Stimulated activated CD4-positive, alpha-beta T cell treated with anti-CD3 and anti-CD28 coated beads, Interleukin-2, amount 100 ng/mL, for 24 hours (primary cell): ENCODE data around the gene PGS1.

Experiments used
- DNase-seq, 2 donors: peaks; one replicate each; pipeline ENCODE4 v3.0.0-alpha.2; 2020

Gene PGS1

DNA sequence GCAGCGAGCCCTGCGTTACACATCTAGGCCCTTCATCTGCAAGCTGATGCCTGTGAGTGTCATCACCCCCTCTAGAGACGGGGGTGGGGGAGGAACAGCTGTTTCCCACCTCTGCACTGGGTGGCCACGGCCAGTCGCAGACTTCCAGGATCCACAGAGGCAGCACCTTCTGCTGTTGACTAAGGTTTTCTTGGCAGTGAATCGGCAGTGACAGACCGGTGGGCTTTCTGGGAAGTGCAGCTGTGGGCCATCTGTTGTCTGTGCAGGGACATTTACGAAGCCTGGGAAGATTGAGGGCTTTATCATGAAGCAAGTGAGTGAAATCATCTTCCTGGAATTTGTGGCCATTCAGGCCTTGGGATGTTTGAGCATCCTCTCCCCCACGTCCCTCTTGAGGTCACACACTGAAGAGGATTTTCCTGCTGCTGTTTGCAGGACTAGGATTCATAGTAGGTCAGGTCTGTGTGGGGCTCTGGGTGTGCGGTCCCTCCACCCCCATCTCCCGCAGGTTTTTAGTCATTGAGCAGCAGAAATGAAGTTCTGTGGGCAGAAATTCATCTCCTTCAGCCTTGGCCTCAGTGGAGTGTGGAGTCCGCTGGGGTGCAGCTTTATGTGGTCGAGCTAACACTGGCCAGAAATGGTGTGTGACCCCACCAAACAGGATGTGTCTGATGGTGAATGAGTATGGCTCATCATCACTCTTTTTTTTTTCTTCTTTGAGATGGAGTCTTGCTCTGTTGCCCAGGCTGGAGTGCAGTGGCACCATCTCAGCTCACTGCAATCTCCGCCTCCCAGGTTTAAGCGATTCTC, 12.0 kb downstream of the PGS1 start:
- DNase-seq, result no peak

DNA sequence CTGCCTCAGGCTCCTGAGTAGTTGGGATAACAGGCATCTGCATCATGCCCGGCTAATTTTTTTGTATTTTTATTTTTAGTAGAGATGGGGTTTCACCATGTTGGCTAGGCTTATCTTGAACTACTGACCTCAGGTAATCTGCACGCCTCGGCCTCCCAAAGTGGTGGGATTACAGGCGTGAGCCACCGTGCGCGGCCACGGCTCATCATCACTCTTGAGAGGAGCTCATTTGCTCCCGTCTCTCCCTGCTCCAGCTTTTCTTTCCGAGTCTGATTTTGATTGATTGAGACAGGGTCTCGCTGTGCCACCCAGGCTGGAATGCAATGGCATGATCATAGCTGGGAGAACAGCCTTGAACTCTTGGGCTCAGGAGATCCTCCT, 12.6 kb downstream of the PGS1 start:
- DNase-seq, result no peak

DNA sequence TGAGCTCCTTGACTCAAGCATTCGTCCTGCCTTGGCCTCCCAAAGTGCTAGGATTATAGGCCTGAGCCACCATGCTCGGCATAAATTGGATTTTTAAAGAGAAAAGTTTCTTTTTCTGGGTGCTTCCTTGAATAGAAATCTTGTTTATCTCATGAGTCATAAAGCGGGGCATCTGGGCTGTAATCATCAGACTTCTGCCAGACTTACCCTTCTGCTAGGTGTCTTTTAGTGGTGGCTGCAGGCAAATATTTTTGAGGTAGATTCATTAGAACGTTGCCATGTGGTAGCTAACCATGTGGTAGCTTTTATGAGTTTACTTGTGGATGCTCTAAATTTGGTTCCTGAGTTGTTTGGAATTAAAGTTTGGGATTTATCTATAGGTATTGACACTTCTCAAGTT, 13.4 kb downstream of the PGS1 start:
- DNase-seq, result no peak

DNA sequence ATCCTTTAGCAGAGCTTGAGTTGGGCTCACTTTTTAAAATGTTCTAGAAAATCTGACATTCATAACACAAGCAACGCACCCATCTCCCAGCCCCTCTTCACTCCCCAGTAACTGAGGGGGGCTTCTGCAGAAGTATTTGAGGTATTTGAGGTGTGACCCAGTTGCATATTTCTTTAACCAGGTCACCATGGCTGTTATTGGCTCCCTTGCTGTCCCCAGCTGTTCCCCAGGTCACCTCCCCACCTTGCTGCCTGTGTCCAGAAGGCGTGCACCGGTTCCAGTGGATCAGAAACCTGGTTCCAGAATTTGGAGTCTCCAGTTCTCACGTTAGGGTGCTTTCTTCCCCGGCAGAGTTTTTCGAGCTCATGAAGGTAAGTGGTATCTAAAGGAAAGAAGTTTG, 13.8 kb downstream of the PGS1 start:
- no peak for DNase-seq

DNA sequence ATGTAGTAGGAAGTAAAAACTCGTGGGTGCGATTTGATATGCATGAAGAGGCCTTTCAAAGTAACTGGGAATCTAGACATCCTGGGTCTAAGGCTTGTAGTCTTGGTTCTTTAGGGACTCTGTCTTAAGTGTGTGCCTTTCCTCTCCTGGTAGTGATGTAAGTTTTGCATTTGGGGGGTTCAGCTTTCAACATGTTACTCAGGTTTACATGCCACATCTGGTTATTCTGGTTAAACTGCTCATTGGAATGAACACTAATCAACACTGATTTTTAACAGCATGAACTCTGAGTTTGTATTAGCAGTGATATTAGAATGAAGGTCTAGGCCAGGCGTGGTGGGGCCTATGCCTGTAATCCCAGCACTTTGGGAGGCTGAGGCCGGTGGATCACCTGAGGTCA, 15.1 kb downstream of the PGS1 start:
- DNase-seq, result no peak

DNA sequence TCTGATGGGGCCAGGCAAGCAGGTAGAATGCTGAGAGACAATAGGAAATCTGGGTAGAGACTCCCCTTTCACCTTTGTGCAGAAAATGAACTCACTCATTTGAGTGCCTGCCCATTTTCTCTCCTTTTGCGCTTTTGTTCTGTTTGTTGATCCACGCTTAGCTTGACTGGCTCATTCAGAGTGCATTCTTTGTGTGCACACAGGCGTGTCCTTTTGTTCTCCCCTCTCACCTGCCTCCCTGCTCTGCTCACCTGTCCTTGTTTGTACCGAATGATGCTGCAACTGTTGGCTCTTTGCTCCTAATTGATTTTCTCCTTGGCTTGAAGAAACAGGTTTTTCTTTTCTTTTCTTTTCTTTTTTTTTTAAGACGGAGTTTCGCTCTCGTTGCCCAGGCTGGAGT, 15.8 kb downstream of the PGS1 start:
- no peak for DNase-seq

DNA sequence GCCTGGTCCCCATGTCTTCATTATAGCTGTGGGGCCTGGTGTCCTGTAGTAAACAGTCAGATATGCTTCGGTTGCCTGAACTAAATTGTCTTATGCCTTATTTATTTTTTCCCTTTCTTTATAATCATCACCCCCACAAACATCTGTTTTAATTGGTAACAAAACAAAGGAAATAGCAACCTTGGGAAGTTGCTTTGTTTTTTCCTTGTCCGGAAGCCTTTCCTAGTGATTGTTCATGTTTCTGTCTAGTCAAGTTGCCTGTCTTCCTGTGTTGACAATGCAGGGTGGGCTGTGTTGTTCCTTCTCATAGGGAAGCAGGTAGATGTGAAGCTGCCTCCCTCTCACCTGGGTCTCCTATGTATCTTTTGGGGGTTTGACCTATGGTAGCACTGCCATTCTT, 16.7 kb downstream of the PGS1 start:
- no peak for DNase-seq

DNA sequence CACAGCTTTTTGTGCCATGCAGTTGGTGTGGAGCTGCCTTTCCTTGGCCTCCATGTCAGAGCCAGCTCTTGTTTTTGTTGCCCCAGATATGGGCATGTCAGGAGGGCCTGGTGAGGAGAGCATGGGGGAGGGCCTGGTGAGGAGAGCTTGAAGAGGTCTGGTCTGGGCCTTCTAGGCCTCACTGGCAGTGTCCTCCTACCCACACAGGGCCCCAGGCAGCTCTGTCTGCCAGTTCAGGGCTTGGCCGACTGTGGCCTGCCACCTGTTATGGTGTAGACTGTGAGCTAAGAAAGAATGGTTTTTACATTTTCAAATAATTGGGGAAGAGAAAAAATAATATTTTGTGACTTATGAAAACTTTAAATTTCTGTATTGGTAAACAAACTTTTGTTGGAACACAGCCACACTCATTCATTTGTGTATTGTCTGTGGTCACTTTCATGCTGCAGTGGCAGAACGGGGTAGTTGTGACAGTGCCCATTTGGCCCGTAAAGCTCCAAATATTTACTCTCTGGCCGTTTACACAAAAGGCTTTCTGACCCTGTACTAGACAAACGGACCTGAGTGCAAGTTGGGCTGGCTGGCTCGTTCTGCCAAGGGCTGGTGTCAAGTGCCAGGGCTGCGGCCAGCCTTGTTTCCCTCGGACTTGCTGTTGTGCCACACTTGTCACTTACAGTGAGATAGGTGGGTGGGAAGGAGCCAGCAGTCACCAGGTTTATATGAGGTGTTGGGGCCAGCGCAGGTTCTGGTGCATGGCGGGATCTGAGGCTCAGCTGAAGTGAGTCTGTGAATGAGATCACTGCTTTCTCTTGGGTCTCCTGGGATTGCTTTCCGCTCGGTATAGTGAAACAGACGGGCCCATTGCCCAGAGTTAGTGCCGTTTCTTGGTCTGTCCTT, 18.2 kb downstream of the PGS1 start:
- DNase-seq, result no peak

DNA sequence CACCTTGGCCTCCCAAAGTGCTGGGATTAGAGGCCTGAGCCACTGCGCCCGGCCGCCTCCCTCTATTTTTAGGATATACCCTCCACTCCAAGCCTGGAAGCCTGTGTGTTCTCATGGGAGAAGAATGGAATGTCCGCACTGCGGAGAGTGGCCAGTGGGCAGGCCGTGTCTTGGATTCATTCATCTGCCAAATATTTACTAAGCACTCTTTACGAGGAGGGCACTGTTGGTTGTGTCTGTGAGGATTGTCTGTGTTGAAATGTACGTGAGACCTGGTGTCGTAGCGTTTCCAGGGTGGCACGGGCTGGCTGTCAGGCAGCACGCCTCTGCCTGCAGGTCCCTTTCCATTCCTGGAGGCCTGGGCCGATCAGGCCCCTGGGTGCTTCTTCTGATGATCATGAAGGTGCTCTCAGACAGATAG, 19.2 kb downstream of the PGS1 start:
- DNase-seq, result no peak

DNA sequence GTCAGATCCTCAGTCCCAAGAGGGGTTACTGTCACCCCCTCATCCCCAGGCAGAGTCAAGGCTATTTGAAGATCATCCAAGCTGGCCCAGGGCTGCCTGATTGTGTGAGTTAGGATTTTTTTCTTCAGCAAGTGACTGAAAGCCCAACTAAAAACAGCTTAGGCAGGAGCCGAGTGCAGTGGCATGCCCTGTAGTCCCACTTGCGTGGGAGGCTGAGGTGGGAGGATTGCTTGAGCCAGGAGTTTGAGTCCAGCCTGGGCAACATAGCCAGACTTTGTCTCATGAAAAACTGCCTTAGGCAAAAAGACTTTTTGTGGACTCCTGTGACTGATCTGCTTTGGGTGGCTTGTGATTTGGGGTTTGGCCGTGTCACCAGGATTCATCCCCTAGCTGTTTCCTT, 19.9 kb downstream of the PGS1 start:
- DNase-seq, result no peak

DNA sequence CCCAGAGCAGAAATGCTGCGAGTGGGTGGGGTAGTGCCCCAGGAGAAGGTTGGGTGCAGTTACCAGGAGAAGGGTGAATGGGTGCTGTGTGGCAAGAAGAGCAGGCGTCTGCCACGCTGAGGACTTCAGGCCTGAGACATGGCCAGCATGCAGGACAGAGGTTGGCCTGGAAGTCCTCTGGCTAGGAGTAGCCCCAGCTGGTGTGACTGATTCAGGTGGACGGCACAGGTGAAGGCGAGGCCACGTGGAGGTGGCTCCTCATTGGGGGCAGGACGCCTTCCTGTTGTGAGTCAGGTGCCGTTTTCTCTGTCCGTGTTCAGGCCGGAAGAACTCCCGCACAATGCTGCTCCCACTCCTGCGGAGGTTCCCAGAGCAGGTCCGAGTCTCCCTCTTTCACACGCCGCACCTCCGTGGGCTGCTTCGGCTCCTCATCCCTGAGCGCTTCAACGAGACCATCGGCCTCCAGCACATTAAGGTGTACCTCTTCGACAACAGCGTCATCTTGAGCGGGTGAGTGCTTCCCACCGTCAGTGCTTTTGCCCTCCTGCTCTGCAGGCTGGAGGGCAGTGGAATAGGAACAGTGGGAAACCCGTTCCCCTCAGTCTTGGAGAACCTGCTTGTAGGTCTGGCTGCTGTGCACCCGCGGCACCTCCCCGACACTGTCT, 20.7 kb downstream of the PGS1 start:
- no peak for DNase-seq

DNA sequence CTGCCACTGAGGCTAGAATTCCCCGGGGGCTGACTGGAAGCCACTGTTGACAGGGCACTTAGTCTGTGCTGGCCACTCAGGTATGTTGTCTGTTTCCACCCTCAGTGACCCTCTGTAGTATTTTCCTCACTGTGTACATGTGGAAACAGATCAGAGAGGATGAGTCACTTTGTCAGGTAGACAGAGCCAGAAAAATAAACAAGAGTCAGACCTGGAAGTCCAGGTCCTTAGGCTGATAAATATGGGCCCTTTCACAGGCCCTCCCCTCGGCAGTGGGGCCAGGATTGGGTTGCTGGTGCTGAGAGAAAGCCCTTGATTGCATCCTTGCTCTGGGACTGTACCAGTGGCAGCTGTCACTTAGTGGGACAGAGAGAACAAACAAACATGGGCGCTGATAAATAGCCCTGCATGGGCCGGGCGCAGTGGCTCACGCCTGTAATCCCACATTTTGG, 21.3 kb downstream of the PGS1 start:
- no peak for DNase-seq

DNA sequence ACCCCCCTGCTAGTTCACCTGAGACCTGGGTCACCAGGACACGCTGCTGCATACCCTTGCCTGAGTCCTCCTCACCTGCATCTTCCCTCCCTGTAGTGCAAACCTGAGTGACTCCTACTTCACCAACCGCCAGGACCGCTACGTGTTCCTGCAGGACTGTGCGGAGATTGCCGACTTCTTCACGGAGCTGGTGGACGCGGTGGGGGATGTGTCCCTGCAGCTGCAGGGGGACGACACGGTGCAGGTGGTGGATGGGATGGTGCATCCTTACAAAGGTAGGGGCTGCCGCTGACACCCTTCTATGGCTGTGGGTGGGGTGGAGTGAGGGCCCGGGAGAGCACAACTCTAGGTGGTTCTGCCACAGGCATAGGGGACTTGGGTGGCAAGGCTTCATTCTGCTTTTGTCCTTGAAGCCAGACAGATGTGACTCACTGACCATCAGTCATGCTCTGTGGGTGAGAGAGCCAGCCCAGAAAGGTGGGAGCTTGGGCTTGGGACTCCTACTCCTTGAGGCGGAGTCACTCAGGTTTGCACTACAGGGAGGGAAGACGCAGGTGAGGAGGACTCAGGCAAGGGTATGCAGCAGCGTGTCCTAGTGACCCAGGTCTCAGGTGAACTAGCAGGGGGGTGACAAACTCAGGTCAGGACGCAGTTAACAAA, 22.3 kb downstream of the PGS1 start:
- DNase-seq, result no peak

DNA sequence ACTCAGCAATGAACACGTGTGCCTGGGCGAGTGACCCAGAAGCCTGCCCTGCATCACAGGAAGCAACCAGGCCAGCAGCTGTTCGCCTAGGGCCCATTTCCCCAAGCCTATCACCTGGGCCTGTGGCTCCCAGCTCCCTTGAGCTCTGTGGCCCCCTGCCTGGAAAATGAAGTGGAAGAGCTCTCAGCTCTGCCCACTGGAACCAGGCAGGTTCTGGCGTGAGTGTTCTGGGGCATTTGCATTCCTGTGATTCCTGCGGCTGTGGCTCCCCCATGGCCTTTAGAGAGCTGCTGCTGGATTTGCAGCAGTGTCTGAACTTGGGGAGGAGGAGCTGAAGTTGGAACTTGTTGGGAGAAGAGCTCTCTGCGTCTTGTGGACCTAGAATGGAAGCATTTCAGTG, 22.8 kb downstream of the PGS1 start:
- no peak for DNase-seq

DNA sequence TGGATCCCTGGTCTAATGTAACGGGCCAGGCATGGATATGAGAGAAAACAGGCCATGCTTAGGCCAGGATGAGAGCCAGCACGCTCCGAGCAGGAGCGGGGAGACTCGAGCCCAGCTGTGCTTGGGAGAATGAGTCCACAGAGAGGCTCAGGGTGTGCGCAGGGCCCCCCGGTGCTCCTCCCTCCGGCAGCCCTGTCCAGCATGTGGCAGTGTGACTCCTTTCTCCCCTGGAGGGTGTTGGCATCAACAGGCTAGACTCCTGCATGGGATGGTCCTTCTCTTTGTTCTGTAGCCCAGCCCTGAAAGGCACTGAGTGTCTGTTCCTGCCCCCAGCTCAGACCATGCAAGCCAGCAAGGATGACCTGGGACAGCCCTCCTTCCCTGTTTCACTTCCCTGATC, 23.4 kb downstream of the PGS1 start:
- DNase-seq, result no peak

DNA sequence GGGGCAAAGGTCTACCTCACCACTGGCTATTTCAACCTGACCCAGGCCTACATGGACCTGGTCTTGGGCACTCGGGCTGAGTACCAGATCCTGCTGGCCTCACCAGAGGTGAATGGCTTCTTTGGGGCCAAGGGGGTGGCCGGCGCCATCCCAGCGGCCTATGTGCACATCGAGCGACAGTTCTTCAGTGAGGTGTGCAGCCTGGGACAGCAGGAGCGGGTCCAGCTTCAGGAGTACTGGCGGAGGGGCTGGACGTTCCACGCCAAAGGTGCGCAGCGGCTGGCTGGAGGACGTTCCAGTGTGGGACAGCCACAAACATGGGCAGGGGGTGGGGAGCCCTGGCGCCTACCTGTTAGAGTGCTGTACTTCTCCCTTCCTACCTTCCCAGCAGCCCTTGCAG, 25.4 kb downstream of the PGS1 start:
- DNase-seq, result no peak

DNA sequence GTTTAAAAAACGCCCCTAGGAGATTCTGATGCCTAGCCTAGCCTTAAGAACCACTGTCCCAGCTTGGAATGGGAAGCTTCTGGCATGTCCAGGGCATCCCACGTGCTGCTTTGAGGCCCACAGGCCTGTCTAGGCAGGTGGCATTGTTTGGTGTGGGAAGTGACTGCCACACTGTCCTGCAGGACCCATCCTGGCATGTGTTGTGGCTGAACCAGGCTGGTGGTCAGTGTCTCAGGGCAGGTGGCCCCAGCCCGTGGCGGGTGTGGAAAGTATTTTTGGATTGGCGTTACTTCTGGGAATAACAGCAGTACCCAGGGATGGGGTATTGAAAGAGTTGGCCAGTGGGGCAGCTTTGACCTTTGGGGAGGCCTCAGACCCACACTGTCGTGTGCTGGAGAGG, 27.9 kb downstream of the PGS1 start:
- DNase-seq, result no peak

DNA sequence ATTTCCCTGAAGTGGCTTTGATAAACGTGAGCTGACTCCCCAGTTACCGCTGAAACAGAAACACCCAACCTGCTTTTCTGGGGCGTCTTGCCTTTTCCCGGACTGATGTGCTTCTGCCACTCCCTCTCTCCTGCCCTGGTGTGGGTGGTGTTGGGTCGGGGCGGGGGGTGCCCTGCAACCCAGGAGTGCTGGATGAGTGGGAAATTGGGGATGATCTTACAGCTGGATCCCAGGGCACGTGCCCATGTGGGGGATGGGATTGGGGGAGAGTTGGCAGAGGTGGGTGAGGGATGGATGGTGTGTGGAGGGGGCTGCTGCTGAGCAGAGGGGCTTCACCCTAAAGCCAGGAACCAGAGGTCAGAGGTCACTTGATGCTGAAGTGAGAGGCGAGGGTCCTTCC, 28.5 kb downstream of the PGS1 start:
- no peak for DNase-seq

DNA sequence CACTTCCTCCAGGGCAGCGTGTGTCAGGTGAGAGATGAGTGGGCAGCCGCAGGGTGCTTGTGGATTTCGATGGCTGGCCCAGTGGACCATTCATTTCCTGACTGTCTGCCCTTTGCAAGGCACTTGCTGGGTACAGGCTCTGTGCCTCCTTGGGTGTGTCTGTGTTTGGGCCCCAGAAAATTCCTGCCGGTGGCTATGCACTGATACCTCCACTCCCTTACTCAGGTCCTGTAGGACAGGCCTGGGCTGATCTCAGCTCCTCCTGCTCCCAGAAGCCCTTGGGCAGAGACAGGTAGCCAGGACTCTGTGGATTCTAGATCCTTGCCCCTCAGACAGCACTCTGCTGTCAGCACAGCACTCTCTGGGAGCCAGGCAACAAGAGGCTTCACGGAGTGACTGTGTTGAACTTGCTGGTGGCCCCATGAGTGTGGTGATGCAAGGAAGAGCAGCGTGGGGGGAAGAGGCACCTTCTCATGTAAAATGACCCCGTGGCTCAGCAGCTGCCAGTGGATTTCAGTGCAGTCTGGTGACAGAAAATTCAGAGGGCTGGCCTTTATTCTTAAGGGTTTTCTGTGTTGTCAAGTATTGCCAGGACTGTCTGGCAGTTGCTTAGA, 29.0 kb downstream of the PGS1 start:
- DNase-seq, result no peak

DNA sequence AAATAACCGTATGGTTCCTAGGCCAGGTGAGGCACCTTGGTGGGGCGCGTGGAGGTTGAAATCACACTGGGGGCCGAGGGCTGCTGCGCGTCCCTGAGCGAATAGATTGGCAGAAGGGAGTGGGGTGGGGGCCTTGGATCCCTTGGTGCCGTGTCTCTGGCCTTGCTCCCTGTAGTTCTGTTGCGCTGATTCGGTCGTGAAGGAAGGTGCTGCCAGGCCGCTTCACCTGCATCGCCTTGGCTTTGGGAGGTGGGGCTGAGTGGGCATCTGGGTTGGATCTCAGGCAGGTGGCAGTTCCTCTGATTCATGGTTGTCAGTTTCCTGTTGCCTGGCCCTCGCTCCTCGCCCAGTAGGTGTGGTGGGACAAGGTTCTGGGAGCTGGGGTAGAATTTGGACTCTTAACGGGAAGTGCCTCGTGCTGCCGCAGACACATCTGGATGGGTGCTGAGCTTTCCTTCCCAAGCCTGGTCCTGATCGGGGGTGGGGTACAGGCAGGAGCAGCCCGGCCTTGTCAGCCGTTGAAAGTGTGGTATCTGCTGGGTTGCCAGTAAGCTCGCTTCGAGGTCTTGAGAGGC, 30.1 kb downstream of the PGS1 start:
- DNase-seq, result no peak

DNA sequence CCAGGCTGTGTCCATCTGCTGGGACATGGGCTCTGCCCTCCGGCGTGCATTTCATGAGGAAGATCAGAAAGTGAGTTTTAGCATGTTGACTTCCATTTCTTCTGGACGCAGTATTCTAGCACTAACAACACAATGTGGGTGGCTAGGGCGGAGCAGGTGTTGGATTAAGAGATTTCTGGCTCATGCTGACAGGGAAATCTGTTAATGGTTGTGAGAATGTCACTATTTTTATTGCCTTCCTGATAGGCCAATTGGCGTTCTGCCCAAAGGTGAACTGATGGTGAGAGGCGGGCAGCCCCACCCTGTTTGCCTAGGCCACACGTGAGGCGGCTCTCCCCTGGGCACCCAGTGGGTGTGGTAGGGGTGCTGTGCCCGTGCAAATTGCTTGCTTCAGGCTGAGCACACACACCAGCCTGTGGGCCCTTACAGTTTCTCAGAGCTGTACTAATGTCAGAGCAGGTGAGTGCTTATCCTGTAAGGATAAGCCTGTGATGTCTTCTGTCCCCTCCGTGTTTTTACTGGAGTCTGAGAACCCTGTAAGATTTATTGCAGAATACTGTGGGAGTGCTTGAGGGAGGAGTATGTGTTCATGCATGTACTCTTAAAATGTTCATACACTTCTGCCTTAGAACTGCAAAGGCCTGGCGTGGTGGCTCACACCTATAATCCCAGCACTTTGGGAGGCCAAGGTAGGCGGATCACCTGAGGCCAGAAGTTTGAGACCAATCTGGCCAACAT, 30.9 kb downstream of the PGS1 start:
- no peak for DNase-seq
